ENCODE results near the gene PTPN14. TPM values are rescaled to one million over a fixed set of nuclear protein-coding genes. Genes with fewer than 3 reads are reported as not detected.

The PTPN14 gene
- total RNA-seq, 2 donors from 2014 or later = 17.8 to 22.5 TPM

DNA sequence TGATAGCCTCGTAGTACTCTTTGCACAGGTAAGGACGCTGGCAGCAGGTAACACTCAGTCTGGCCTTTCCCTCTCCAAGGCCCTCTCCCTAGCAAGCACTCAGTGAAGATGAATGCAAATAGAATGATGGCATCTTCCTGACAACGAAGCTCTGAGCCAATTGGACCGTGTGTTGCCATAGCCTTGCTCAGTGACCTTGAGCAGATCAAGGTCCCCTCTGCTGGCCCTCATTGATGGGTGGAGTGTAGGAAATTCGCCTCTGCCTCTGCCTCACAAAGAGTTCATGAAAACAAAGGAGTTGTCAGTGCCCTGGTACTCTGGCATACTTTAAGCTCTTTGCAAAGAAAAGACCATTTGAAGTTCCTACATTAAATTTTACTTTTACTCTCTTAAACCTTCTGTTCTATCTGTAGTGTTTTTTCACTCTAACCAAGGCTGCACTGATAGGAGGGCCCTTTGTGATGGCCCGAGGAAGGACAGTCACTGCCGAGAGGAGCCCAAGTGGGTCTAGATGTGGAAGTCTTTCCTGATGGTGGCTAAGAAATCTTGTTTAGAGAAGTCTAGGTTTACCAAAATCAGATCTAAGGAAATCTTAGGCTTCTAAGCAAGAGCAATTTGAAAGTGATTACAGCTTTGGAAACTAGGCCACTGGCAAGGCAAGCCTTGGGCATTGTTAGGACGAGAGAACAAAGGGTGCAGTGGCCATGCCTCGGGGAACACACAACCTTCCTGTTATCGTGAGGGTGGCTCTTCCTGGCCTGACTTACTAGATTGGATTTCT lies 232.3 kb downstream of the PTPN14 start:
- ATAC-seq = no peak
- intact Hi-C loops (cut with DNase I) = no loop called here
- DNase-seq = no peak

DNA sequence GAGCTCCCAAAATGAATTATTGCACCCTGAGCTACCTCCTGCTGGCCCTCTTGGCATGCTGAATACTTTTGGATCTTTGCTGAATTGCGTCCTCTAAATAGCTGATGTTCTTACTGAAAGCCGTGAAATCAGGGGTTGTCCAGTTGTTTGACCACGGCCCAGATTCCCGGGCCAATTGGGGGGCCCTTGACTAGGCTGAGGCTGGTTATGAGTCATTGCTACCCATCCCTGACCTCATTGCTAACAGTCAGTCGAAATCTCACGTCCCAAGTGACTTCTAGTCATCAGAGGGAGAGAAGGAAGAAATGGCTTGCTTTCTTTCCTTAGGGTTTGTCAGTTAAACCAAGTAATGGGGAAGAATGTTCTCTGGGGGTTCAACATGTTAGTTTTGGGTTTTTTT lies 233.0 kb downstream of the PTPN14 start:
- ATAC-seq = peak; percentile 27 to 34
- DNase-seq = no peak
- intact Hi-C loops (cut with DNase I) = no loop called here

DNA sequence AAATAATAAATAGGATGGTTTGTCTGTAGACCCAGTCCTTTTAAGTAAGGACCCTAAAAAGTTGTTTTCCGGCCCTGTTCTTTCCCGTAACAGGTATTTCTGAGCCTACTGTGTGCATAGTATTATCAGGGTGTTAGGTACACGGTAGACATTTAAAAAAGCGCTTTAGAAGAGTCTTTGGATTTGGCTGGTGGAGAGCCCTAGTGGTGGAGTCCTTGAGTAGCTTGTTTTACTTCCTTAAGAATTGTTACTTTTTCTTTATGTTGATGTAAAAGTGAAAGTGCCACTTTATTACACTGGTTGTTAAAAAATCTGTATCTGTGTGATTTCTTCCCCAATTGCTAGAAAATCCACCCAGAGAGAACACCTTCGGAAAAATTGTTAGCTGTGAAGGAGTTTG lies 233.7 kb downstream of the PTPN14 start:
- intact Hi-C loops (cut with DNase I) = no loop called here
- DNase-seq = no peak
- no peak for ATAC-seq

DNA sequence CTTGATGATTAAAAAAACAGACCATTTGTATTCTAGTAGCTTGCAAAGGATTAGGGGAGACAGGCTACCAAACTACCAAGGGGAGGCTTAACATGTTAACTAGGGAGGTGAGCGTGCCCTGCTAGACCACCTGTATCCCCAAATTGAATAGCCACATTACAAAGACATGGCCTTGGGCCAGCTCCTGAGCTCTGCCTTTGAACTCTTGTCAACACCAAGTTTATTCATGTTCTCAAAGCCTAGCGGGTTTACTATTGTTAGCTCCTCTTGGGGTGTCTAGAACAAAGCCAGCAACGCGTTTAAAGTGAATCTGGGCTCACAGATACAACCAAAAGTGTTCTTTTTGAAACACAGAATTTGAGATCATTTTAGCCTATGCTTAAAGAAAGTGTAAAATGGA lies 234.1 kb downstream of the PTPN14 start:
- intact Hi-C loops (cut with DNase I) = no loop called here
- no peak for DNase-seq
- no peak for ATAC-seq

DNA sequence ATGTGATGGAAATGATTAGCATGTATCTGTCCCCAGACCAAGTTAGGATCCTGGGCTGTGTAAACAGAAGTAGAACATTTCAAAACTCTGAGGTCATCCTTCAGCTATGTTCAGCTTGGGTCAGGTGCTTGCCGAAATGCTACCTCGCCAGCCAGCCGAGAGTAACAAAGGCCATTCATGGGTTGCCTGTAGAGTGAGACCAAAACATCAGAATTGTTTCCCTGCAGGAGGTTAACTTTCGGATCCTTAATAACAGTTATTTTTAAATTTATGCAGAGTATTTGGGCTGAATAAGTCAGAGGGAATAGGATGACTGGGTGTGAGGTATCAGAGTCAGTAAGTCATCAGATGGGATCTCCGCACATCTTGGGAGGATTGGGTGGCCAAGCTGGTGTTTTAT lies 234.8 kb downstream of the PTPN14 start:
- intact Hi-C loops (cut with DNase I) = no loop called here
- DNase-seq (no peak), ATAC-seq (no peak)

DNA sequence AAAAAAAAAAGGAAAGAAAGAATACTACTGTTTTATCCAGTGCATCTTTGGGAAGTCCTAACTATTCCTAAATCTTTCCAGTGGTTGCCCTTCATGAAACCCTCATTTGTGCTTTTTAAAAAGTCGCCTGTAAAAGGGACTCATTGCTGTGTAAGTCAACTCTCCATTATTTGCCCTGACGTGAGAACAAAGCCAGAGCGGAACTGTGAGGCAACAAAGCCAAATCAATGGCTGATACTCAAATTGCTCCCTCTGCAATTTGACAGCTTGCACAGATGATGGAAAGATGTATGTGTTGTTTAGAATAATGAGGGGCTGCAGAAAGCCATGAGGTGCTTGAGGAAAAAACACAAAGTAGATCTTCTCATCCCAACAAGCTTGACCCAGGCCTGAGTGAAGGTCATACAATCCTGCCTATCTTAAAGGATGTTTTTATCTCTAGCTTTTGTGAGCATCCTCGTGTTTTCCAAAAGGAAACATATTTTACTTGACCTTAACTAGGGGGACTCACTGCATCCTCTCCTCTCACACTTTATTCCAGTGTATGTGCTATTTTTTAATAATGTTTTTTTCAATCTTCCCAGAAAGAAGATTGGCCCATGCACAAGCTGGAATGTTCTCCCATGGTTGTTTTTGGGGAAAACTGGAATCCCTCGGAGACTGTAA lies 237.1 kb downstream of the PTPN14 start:
- no peak for ATAC-seq
- intact Hi-C loops (cut with DNase I) = no loop called here
- no peak for DNase-seq

DNA sequence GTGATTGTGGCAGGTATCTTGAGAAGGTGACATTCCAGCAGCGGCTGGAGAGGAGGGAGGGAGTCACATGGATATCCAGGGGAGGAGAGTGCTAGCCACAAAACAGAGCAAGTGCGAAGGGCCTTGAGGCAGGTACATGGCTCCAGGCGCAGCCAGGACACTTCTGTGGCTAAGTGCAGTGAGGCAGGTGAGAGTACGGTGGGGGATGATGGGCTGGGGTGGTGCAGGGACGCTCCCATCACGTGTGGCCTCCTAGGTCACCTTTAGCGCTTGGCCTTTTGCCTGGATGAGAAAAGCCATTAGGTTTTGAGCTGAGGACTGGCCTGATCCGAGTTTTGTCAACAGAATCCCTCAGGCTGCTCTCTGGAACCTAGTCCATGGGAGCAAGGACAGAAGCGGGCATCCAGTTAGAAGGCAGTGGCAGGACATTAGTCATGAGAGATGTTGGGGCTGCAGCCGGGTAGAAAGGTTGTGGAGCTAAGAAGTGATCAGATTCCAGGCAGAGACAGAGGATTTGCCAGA lies 238.8 kb downstream of the PTPN14 start:
- no peak for ATAC-seq
- intact Hi-C loops (cut with DNase I) = no loop called here
- DNase-seq = no peak

DNA sequence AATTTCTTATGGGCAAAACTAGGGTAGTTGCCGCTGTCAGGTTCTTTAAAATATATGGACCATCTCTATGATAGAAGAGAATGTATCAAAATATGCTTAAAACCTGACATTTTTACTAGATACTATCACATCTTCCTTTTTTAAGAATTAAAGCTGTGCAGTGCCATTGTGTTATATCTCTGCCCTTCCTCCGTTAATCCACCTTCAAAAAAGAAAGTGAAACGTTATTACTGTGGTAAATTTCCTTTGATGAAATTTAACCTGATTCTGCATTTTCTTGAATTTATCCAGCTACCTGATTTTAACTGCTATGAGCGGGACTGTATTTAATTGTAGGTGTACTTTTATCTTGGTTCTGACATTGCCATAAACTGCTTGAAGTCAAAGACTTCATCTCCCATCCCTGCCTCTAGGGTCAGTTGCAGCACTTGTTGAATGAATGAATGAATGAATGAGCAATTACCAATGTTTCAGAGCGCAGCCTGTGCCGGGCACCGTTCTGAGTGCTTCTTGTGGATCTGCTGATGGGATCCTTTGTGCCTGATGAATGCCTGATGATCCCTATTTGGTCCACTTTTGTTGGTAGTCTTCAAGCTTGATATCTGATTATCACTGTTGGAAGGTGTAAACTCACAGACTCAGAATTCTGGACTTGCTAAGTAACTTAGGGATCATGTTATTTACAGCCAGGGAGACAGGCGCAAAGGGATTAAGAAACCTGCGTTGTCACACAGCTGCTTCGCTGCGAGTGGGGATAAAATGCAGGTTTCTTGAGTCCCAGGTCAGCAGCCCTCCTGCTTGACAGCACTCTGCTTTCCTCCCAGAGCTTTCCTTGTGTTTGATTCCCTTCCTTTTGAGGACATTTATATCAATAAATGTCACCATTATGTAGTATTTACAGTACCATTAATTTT lies 240.4 kb downstream of the PTPN14 start:
- no peak for DNase-seq
- intact Hi-C loops (cut with DNase I) = no loop called here
- ATAC-seq = no peak

DNA sequence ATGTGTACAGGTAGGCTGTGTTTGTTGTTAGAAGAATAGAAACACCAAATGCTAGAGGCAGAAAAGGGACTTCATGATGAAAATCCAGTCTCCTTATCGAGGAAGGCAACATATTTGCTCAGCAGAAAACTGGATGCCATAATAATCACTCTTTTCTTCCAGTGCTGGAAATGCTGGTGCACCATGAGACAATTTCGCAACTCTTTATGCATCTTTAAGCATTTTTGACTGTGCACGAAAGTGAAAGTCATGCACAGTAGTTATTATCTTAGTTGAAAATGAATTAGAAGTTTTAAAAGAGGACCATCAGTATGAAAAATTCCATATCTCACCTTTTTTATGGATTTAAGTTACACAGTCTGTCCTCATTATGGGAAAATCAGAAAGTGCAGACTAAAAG lies 241.4 kb downstream of the PTPN14 start:
- DNase-seq = no peak
- peak in 1 of 2 donors; percentile 45 for ATAC-seq
- intact Hi-C loops (cut with DNase I) = no loop called here

DNA sequence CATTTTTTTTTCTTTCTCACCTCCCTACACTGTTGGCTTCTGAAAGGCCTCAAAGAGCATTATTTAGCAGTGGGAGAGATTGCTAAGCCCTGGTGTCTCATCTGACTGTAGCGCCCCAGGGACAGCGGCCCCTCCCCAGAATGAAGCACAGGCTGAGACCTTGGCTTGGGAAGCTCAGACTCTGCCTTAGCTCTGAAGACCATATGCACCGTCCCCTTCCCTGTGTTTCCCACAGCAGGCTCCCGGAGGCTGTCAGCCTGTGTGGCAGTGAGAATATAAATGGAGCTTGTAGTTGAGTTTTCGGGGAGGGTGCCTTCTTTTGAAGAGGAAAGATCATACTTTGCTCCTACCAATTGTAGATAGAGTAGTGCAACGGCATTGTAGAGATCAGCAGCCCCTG lies 245.1 kb downstream of the PTPN14 start:
- DNase-seq = no peak
- intact Hi-C loops (cut with DNase I) = no loop called here
- ATAC-seq = no peak

DNA sequence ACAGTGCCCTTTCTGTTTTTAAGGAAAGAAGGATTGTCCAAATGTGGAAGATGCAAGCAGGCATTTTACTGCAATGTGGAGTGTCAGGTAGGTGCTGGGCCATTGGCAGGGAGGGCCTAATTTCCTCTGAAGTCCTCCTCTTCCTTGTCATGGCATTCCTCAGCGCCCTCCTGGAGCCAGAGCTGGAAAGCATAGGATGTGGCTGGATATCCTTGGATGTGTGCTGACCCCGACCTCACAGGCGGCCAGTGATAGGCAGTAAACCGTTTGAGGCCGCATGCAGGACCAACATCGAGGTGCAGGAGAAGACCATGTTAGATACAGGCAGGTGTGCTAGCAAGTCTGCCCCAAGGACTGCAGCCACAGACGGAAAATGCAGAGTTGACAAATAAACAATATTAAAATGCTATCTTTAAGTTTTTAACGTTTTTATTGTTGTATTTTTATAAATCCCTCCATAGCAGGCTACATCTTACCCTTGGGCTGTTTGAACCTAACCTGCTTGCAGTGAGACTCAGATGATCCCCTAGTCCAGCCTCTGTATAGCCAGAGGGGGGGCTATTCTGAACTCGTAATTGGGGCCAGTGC lies 246.1 kb downstream of the PTPN14 start:
- intact Hi-C loops (cut with DNase I) = no loop called here
- ATAC-seq (no peak), DNase-seq (no peak)

DNA sequence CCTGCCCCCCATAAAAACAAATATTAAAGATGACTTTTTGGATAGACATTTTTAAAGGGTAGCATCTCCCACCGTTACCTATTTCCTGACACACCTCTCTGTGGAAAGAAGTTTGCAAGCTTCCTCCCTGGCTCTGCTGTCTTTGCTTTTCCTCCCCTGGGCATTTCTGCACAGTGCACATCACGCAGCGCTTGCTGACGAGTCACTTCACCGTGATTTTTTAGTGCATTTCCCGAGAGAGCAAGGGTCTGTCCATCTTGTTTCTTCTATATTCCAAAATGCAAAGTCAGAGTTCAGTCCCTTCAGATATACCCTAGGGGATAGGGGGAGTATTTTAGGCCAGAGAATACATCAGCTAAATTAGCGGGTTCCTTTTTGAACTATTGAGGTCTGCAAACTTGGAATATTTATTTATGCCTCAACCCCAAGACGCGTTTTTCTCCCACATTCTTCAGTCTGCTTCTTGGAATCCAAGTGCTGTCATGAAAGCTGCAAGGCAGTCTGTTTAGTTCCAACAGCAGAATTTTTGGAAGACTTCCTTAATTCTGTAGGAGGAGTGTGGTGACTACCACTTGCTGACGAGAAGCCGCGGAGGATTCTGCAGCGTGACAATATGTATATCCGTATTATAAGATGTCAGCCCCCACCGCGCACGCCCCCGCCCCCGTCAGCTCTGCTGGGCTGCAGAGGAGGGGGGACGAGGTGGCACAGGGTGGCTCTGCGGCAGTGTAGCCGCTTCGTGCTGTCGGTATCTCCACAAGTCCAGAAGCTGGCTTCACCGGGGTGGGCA lies 248.1 kb downstream of the PTPN14 start:
- ATAC-seq (peak in 1 of 2 donors; percentile 38), DNase-seq (no peak)
- intact Hi-C loops (cut with DNase I) = no loop called here

DNA sequence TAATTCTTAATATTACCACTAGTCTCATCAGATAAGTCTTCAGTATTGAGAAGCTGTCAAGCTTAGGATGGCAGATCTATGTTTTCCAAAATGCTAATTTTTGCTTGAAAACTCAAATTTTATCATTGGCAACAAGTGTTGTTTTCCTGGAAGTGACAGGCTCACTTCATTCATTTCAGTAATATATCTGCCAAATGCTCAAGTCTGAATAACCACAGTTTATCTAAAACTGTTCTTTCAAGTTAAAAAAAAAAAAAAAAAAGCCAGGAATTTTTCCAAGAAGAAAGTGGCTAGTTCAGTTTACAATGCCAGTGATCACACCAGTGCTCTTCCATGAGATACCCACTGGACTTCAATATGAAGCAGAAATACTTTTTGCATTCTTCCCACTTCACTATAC lies 249.9 kb downstream of the PTPN14 start:
- DNase-seq (no peak), ATAC-seq (no peak)
- intact Hi-C loops (cut with DNase I) = no loop called here

DNA sequence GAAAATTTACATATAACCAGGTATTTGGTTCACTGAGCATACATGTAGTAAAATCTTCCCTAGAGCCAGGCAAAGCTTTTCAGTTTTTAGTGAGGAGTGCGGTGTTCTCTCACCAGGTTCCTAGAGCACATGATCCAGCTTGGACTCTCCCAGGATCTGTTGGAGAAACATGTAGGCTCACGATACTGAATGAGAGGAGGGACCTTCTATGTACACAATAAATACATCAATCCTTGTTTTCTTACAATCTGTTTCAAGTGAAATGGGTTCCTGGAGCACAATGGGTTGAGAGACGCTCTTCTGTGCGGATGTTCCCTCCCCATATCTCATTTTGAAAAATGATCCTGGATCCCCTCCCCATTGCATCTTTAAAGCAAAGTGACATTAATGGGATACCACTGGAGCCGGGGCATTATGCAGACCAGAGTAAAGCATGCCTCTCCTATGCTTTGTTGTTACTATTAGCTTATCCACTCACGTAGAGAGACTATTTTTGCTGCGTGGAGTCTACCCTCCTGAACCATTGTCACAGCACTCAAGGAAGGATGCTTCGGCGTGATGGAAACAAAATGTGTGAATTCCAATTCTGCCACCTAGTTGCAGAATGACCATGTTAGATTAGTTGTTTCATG lies 251.1 kb downstream of the PTPN14 start:
- no peak for DNase-seq
- ATAC-seq = no peak
- intact Hi-C loops (cut with DNase I) = no loop called here
